IMR-90 (cell line): ENCODE measurements around the gene TJAP1. TPM values are rescaled to one million over a fixed set of nuclear protein-coding genes. Genes with fewer than 3 reads are reported as not detected.

Experiments used
- ATAC-seq: fragments of 200-7000 bp; cut with Tn5 transposase; 2 replicates; pipeline ENCODE4 v1.9.1; 2020; ENCODE audit warnings: low read depth, mild to moderate bottlenecking, moderate library complexity
- BruUV-seq: library from RNA; stranded (reverse); fragments of 400-500 nt; replicated peaks from 2 replicates; lab custom pipeline; 2021; lab: Mats Ljungman, UMichigan
- CTCF ChIA-PET: fragments of 300-600 bp; formaldehyde crosslinking; extraction: SDS; loops from one replicate; lab custom pipeline; 2021; ENCODE audit warnings: antibody characterized with exemption; lab: Yijun Ruan, JAX
- POLR2A ChIA-PET: fragments of 300-600 bp; sonication (Branson Sonifier 250); formaldehyde crosslinking; loops from one replicate; lab custom pipeline; 2022; ENCODE audit warnings: antibody characterized with exemption; ENCODE audit not compliant: unreplicated experiment; lab: Charles Lee
- DNase-seq: peaks from one replicate; pipeline ENCODE4 v3.0.0; 2013
- H2AFZ ChIP-seq: replicated peaks from 2 replicates; pipeline ENCODE3; 2013; ENCODE audit warnings: low read length, mild to moderate bottlenecking; ENCODE audit not compliant: poor library complexity
- H2AK5ac ChIP-seq: 2 replicates; pipeline ENCODE4 v1.6.1; 2013; ENCODE audit warnings: low read depth, low read length, inconsistent platforms
- H2AK9ac ChIP-seq: replicated peaks from 2 replicates; pipeline ENCODE3; 2013; ENCODE audit warnings: mild to moderate bottlenecking, low read depth, low read length, moderate library complexity; ENCODE audit not compliant: poor library complexity
- H2BK120ac ChIP-seq: 2 replicates; pipeline ENCODE4 v1.6.1; 2013; ENCODE audit warnings: low read depth, low read length, inconsistent platforms
- H2BK15ac ChIP-seq: 3 replicates; pipeline ENCODE4 v1.6.1; 2013; ENCODE audit warnings: low read depth, low read length, inconsistent platforms
- H2BK20ac ChIP-seq: 2 replicates; pipeline ENCODE4 v1.6.1; 2013; ENCODE audit warnings: low read depth, mild to moderate bottlenecking, inconsistent platforms, low read length, moderate library complexity
- H2BK5ac ChIP-seq: 2 replicates; pipeline ENCODE4 v1.6.1; 2013; ENCODE audit warnings: mild to moderate bottlenecking, low read depth, low read length, inconsistent platforms; ENCODE audit not compliant: poor library complexity, severe bottlenecking
- H3K14ac ChIP-seq: replicated peaks from 2 replicates; pipeline ENCODE4 v1.6.1; 2013; ENCODE audit warnings: low read depth, low read length, inconsistent platforms
- H3K18ac ChIP-seq: 2 replicates; pipeline ENCODE4 v1.6.1; 2013; ENCODE audit warnings: low read depth, low read length, control low read depth
- H3K23ac ChIP-seq: 2 replicates; pipeline ENCODE4 v1.6.1; 2013; ENCODE audit warnings: low read depth, low read length, inconsistent platforms
- H3K27ac ChIP-seq: 2 replicates; pipeline ENCODE4 v1.5.1; 2013; ENCODE audit warnings: mild to moderate bottlenecking, control low read depth, low read length; ENCODE audit not compliant: insufficient read depth
- H3K27me3 ChIP-seq: 2 replicates; pipeline ENCODE4 v1.6.1; 2013; ENCODE audit warnings: low read length; ENCODE audit not compliant: control insufficient read depth, insufficient read depth
- H3K36me3 ChIP-seq: 2 replicates; pipeline ENCODE4 v1.6.1; 2013; ENCODE audit warnings: low read length, mixed read lengths; ENCODE audit not compliant: control insufficient read depth, insufficient read depth
- H3K4ac ChIP-seq: 2 replicates; pipeline ENCODE4 v1.6.1; 2013; ENCODE audit warnings: low read depth, low read length, inconsistent platforms
- H3K4me1 ChIP-seq: 2 replicates; pipeline ENCODE4 v1.6.1; 2013; ENCODE audit warnings: low read length, mixed read lengths; ENCODE audit not compliant: control insufficient read depth, insufficient read depth
- H3K4me2 ChIP-seq: 2 replicates; pipeline ENCODE4 v1.6.1; 2013; ENCODE audit warnings: low read depth, mild to moderate bottlenecking, control low read depth, low read length, moderate library complexity
- H3K4me3 ChIP-seq: 2 replicates; pipeline ENCODE4 v1.5.1; 2013; ENCODE audit warnings: low read depth, mild to moderate bottlenecking, control low read depth, low read length, moderate library complexity; ENCODE audit not compliant: insufficient read depth
- H3K56ac ChIP-seq: 2 replicates; pipeline ENCODE4 v1.6.1; 2013; ENCODE audit warnings: low read length, inconsistent platforms; ENCODE audit not compliant: insufficient read depth; ENCODE audit errors: extremely low read depth
- H3K79me1 ChIP-seq, 2 experiments: 2 replicates each; pipeline ENCODE4 v1.6.1; 2013; ENCODE audit warnings: low read length in 2 of 2, inconsistent platforms in 1 of 2, low read depth in 1 of 2
- H3K9ac ChIP-seq: 2 replicates; pipeline ENCODE4 v1.6.1; 2013; ENCODE audit warnings: low read depth, low read length, control low read depth
- H3K9me1 ChIP-seq: 2 replicates; pipeline ENCODE4 v1.6.1; 2013; ENCODE audit warnings: low read length, inconsistent platforms; ENCODE audit not compliant: insufficient read depth
- H3K9me3 ChIP-seq: 2 replicates; pipeline ENCODE4 v1.6.1; 2013; ENCODE audit warnings: low read length; ENCODE audit not compliant: control insufficient read depth, insufficient read depth
- H4K20me1 ChIP-seq: 2 replicates; pipeline ENCODE4 v1.6.1; 2013; ENCODE audit warnings: low read length, inconsistent platforms; ENCODE audit not compliant: insufficient read depth
- H4K5ac ChIP-seq: 2 replicates; pipeline ENCODE4 v1.6.1; 2013; ENCODE audit warnings: mild to moderate bottlenecking, low read depth, low read length, control low read depth
- H4K8ac ChIP-seq, 2 experiments: 2 replicates each; pipeline ENCODE4 v1.6.1; 2013; ENCODE audit warnings: low read depth in 2 of 2, low read length in 2 of 2, control low read depth in 1 of 2, inconsistent platforms in 1 of 2
- H4K91ac ChIP-seq: 2 replicates; pipeline ENCODE4 v1.6.1; 2013; ENCODE audit warnings: low read depth, low read length, inconsistent platforms; ENCODE audit not compliant: insufficient read depth
- RCOR1 ChIP-seq: IDR thresholded peaks from 2 replicates; pipeline ENCODE4 v1.6.1; 2012; ENCODE audit warnings: mild to moderate bottlenecking, low read length, improper control_type of control experiment; ENCODE audit not compliant: insufficient replicate concordance
- RFX5 ChIP-seq: IDR thresholded peaks from 2 replicates; pipeline ENCODE4 v1.8.0; 2012; ENCODE audit warnings: low read depth, mild to moderate bottlenecking, low read length, moderate library complexity
- WGBS, 2 experiments: methylation state at CpG; one replicate each; pipeline versions ENCODE4 v1.1.5 to v1.1.7; 2013; ENCODE audit warnings: missing lambda C conversion rate in 2 of 2; ENCODE audit not compliant: insufficient read length in 1 of 2; ENCODE audit errors: extremely low coverage in 2 of 2; 5-methylcytosine and 5-hydroxymethylcytosine counted together
- dilution Hi-C: fragments of 300-500 bp; cut with HindIII; formaldehyde crosslinking; loops from one replicate; pipeline ENCODE4 v1.14.3; 2018; ENCODE audit warnings: low sequenced_read_pairs; ENCODE audit not compliant: unreplicated experiment
- in situ Hi-C: fragments of 300-500 bp; cut with MboI; formaldehyde crosslinking; loops from 3 replicates; pipeline ENCODE4 v1.14.3; 2019; ENCODE audit warnings: low sequenced_read_pairs, inconsistent platforms, mixed read lengths
- intact Hi-C: fragments of 100-400 bp; cut with micrococcal nuclease; formaldehyde crosslinking; loops from 2 replicates; pipeline ENCODE4 v1.10.0; 2022
- polyA plus RNA-seq, 3 experiments: library from polyadenylated mRNA; depleted of rRNA; stranded (reverse); fragments of >200 nt; gene quantifications; 2 replicates each; pipeline ENCODE4 v1.2.3, GENCODE V29; 2012; ENCODE audit warnings: low replicate concordance in 1 of 3
- total RNA-seq: library from RNA; depleted of rRNA; stranded (reverse); fragments of >200 nt; gene quantifications from 2 replicates; pipeline ENCODE4 v1.2.3, GENCODE V29; 2012
- TF ChIP-seq, protein P1 (sequence below): conservative IDR thresholded peaks from 2 replicates; pipeline ENCODE4 v1.5.1; 2012; ENCODE audit warnings: mild to moderate bottlenecking, low read depth, low read length, improper control_type of control experiment

TJAP1 gene
- total and polyA plus RNA-seq, 2 of the 4 experiments (the other 2 are of a cell fraction), result 12.2 to 34.2 TPM

DNA sequence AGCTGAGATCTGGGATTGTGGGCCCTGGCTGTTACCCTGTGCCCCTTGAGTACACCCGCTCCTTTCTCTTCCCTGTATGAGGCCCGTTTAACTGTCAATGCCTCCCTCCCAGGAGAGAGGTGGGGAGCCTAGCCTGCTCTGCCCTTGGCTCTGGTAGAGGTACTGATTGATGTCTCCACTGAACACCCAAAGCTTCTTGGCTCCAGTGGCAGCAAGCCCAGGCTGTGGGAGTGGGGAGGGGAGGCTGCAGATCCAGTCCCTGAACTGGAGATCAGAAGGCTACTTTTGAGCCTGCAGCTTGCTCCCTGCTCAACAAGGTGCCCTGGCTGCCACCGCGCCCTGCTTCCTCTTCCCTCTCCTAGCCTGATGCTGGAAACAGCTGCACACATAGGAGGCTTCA lies 25.3 kb downstream of the TJAP1 start:
- H3K79me1 ChIP-seq, result peaks cover 6 to 7% of the 10 kb centered on the region in 2 experiments; a peak in 1 of 4 replicates
- H3K36me3 ChIP-seq, result peaks cover 64% of the 10 kb centered on the region
- no peak overlapping the region for H4K8ac ChIP-seq
- H2AK9ac ChIP-seq, result no peak overlapping the region
- H4K91ac ChIP-seq, result no peak overlapping the region
- intact Hi-C loops, result no loop called here
- H3K27me3 ChIP-seq, result no peaks in the 10 kb centered on the region
- 0 out of 2 replicates have a peak, but pooled peaks cover 3% of the 10 kb centered on the region for H4K20me1 ChIP-seq
- no peak overlapping the region for H3K18ac ChIP-seq
- no peak overlapping the region for H3K56ac ChIP-seq
- WGBS, 2 experiments, result no CpG with 5 or more reads among the region's 4 CpGs
- H3K4me2 ChIP-seq, result no peak overlapping the region
- dilution Hi-C loops, result no loop called here
- H3K27ac ChIP-seq, result no peak overlapping the region
- H2BK120ac ChIP-seq, result no peak overlapping the region
- no peak for DNase-seq
- no peak overlapping the region for H3K4ac ChIP-seq
- no peak overlapping the region for H4K5ac ChIP-seq
- H2BK20ac ChIP-seq, result no peak overlapping the region
- no peak overlapping the region for H3K23ac ChIP-seq
- H3K4me3 ChIP-seq, result no peak overlapping the region
- no peak overlapping the region for H3K9ac ChIP-seq
- H2AK5ac ChIP-seq, result no peak overlapping the region
- no peaks in the 10 kb centered on the region for H3K4me1 ChIP-seq
- POLR2A ChIA-PET, result no interaction called here
- no peak overlapping the region for H2BK15ac ChIP-seq
- H2AFZ ChIP-seq, result no peak overlapping the region
- no peaks in the 10 kb centered on the region for H3K9me1 ChIP-seq
- no peak overlapping the region for H3K14ac ChIP-seq
- TF ChIP-seq RCOR1 (no peak), RFX5 (no peak)
- TF ChIP-seq, protein P1, sequence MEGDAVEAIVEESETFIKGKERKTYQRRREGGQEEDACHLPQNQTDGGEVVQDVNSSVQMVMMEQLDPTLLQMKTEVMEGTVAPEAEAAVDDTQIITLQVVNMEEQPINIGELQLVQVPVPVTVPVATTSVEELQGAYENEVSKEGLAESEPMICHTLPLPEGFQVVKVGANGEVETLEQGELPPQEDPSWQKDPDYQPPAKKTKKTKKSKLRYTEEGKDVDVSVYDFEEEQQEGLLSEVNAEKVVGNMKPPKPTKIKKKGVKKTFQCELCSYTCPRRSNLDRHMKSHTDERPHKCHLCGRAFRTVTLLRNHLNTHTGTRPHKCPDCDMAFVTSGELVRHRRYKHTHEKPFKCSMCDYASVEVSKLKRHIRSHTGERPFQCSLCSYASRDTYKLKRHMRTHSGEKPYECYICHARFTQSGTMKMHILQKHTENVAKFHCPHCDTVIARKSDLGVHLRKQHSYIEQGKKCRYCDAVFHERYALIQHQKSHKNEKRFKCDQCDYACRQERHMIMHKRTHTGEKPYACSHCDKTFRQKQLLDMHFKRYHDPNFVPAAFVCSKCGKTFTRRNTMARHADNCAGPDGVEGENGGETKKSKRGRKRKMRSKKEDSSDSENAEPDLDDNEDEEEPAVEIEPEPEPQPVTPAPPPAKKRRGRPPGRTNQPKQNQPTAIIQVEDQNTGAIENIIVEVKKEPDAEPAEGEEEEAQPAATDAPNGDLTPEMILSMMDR, result no peak
- CTCF ChIA-PET, result no interaction called here
- no peaks in the 10 kb centered on the region for H3K9me3 ChIP-seq
- no TSS peak for BruUV-seq
- no peak for ATAC-seq
- in situ Hi-C loops, result no loop called here
- H2BK5ac ChIP-seq, result no peak overlapping the region
